ENCODE measurements around the gene PTPRA.

The PTPRA gene

DNA sequence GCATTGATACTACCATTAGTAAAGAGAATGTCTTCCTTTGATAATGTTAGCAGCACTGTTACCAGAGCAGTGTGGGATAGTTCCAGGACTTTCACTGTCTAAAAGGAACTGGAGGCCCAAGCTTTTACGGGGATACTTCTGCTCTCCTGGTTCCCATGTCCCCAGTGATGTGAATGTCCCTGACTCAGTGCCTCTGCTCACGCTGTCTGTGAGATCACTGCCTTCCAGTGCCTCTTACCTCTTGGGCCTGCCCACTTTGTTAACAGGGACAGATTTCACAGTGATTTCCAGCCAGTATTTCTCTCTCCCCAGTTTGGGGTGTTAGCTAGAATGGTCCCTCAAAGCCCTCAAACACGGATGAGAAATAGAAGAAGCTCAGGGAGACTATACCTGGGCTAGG, 14.4 kb downstream of the PTPRA start:
- TF ChIP-seq, protein P1, sequence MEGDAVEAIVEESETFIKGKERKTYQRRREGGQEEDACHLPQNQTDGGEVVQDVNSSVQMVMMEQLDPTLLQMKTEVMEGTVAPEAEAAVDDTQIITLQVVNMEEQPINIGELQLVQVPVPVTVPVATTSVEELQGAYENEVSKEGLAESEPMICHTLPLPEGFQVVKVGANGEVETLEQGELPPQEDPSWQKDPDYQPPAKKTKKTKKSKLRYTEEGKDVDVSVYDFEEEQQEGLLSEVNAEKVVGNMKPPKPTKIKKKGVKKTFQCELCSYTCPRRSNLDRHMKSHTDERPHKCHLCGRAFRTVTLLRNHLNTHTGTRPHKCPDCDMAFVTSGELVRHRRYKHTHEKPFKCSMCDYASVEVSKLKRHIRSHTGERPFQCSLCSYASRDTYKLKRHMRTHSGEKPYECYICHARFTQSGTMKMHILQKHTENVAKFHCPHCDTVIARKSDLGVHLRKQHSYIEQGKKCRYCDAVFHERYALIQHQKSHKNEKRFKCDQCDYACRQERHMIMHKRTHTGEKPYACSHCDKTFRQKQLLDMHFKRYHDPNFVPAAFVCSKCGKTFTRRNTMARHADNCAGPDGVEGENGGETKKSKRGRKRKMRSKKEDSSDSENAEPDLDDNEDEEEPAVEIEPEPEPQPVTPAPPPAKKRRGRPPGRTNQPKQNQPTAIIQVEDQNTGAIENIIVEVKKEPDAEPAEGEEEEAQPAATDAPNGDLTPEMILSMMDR (conservative IDR thresholded peaks at IDR 0.05; ENCODE audit: low read depth, low read length): no peak
- H3K4me3 ChIP-seq (ENCODE audit: low read depth, low read length): no peak overlapping the region
- no peak for DNase-seq (ENCODE audit: low read depth)

- H3K4me3 ChIP-seq (ENCODE audit: low read depth, low read length): no peak overlapping the region
- DNase-seq (ENCODE audit: low read depth): no peak
- TF ChIP-seq, protein P1 (conservative IDR thresholded peaks at IDR 0.05; ENCODE audit: low read depth, low read length): no peak
These were observed 15.1 kb downstream of the PTPRA start for GRCh38 chr20:2888224-2888955.

DNA sequence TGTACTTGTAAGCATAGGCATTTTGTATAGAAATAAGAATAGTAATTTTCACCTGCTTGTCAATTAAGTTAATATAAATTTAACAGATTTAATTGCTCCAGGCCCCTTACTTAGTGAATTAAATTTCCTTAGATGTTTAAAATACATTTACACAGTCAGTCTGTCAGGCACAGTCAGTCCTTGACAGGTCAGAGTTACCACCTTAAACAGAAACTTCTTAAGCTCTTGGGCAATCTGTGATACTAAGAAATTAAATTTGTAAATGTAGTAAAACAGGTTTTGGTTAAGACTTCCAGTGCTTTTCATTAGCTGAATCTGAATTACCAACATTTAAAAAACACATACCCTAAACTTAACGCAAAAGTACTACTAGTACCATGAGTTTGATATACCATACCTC, 15.9 kb downstream of the PTPRA start:
- TF ChIP-seq, protein P1 (conservative IDR thresholded peaks at IDR 0.05; ENCODE audit: low read depth, low read length): no peak
- DNase-seq (ENCODE audit: low read depth): no peak
- no peak overlapping the region for H3K4me3 ChIP-seq (ENCODE audit: low read depth, low read length)

DNA sequence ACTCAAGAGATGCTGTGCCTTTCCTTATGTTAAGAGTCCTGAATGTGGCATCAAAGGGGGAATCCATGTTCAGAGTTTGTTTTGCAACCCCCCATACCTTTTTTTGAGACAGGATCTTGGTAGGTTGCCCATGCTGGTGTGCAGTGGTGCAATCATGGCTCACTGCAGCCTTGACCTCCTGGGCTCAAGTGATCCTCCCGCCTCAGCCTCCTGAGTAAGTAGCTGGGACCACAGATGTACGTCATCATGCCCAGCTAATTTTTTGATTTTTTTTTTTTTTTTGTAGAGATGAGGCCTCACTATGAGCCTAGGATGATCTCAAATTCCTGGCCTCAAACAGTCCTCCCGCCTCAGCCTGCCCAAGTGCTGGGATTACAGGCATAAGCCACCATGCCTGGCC, 16.5 kb downstream of the PTPRA start:
- TF ChIP-seq, protein P1 (conservative IDR thresholded peaks at IDR 0.05; ENCODE audit: low read depth, low read length): no peak
- DNase-seq (ENCODE audit: low read depth): no peak
- H3K4me3 ChIP-seq (ENCODE audit: low read depth, low read length): no peak overlapping the region

DNA sequence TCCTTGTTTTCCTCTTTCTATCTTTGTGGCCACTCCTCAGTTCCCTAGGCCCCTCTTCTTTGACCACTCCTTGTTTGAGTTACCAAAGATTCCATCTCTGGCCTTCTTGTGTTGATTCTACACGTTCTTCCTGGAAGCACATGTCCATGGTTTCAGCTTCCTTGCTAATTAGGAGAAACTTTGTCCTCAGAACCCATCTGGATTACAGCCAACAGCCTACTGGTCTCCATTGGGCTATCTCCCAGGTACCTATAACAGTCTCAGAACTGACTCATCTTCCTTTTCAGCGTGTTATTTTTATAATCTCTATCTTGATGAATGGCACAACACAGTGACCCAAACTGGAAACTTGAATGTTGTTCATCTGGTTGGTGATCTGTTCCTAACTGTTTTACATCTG, 17.5 kb downstream of the PTPRA start:
- DNase-seq (ENCODE audit: low read depth): peak; percentile 38
- TF ChIP-seq, protein P1 (conservative IDR thresholded peaks at IDR 0.05; ENCODE audit: low read depth, low read length): no peak
- H3K4me3 ChIP-seq (ENCODE audit: low read depth, low read length): no peak overlapping the region

DNA sequence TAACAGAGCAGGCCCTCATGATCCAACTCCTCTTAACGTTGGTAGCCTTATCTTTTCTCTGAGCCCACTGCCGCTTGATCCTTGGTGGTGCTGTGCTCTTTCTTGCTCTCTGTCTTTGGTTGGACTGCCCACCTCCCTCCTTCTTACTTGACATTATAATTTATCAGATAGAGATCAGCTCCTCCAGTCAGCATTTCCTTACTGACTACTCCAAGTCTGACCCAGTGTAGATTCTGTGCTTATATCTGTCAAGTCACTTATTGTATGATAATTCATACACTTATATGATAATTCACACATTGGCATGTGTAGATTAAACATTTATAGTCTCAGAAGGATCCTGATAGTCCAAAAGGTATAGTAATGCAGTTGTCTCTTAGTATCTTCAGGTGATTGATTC, 18.1 kb downstream of the PTPRA start:
- TF ChIP-seq, protein P1 (conservative IDR thresholded peaks at IDR 0.05; ENCODE audit: low read depth, low read length): no peak
- no peak for DNase-seq (ENCODE audit: low read depth)
- no peak overlapping the region for H3K4me3 ChIP-seq (ENCODE audit: low read depth, low read length)

DNA sequence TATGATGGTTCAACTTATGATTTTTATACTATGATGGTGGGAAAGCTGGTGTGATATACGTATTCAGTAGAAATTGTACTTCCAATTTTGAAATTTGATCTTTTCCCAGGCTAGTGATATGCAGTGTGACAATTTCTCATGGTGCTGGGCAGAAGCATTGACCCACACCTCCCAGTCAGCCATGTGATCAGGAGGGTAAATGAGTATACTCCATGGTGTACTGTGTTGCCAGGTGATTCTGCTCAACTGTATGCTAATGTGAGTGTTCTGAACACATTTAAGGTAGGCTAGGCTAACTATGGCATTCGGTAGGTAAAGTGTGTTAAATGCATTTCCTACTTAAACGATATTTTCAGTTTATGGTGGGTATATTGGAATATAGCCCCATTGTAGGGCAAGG, 19.1 kb downstream of the PTPRA start:
- no peak overlapping the region for H3K4me3 ChIP-seq (ENCODE audit: low read depth, low read length)
- DNase-seq (ENCODE audit: low read depth): no peak
- TF ChIP-seq, protein P1 (conservative IDR thresholded peaks at IDR 0.05; ENCODE audit: low read depth, low read length): no peak

All from choroid plexus epithelial cell (primary cell).